ENCODE results near the gene SAE1. TPM values are rescaled to one million over a fixed set of nuclear protein-coding genes. Genes with fewer than 3 reads are reported as not detected.

The SAE1 gene
- total RNA-seq, 4 donors from 2014 or later = 22.4 to 51.9 (median 44.7) TPM

DNA sequence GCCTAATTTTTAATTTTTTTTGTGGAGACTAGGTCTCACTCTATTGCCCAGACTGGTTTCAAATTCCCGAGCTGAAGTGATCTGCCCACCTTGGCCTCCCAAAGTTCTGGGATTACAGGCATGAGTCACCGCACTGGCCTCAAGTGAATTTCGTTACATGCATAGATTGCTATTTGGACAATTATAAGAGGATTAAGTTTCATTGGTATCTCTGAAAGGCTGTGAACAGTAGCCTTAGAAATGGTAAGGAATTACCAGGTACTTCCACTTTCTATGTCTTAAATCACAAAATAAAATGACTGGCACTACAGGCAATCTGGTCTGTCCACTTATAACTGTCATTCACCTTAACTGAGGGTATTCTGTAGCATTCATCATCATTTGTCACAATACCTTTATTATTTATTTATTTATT is 122.8 kb downstream of the SAE1 start:
- Histone ChIP-seq H3K27me3 (no peaks in the 10 kb centered on the region), H3K4me1 (peaks cover 25% of the 10 kb centered on the region), H3K4me3 (no peak overlapping the region), H3K36me3 (no peaks in the 10 kb centered on the region), H3K27ac (no peak overlapping the region), H3K9me3 (no peaks in the 10 kb centered on the region)
- 54% methylated on average over 3 of the region's 3 CpGs for WGBS
- TF ChIP-seq POLR2AphosphoS5 (IDR thresholded peaks at IDR 0.05) (no peak), CTCF (IDR thresholded peaks at IDR 0.05) (no peak), EP300 (IDR thresholded peaks at IDR 0.05) (no peak), POLR2A (IDR thresholded peaks at IDR 0.05) (no peak)
- DNase-seq (ENCODE audit: low spot score in 2 of 2) = no peak

DNA sequence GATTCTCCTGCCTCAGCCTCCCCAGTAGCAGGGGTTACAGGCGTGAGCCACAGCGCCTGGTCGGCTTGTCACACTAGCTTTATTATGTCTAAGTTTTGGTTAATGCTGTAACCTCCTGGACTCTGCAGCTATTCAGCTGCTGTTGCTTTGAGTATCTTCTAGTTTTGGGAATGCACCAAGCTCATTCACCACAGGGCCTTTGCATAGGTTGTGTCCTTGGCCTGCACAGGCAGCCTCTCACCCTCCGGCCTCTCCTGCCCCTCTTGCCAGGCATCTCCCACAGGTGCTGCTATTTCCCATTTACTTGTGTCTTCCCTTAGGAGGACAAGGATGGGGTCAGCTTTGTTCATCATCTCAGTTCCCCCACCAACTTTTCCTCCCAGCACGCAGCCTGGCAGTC is 123.3 kb downstream of the SAE1 start:
- H3K27me3 ChIP-seq = no peaks in the 10 kb centered on the region
- no peaks in the 10 kb centered on the region for H3K9me3 ChIP-seq
- H3K4me1 ChIP-seq = peaks cover 30% of the 10 kb centered on the region
- DNase-seq (ENCODE audit: low spot score in 2 of 2) = no peak
- no peak overlapping the region for H3K27ac ChIP-seq
- 97% methylated on average over 5 of the region's 5 CpGs for WGBS
- no peak overlapping the region for H3K4me3 ChIP-seq
- TF ChIP-seq POLR2AphosphoS5 (IDR thresholded peaks at IDR 0.05) (no peak), CTCF (IDR thresholded peaks at IDR 0.05) (no peak), POLR2A (IDR thresholded peaks at IDR 0.05) (no peak), EP300 (IDR thresholded peaks at IDR 0.05) (no peak)
- peaks cover 2% of the 10 kb centered on the region for H3K36me3 ChIP-seq

DNA sequence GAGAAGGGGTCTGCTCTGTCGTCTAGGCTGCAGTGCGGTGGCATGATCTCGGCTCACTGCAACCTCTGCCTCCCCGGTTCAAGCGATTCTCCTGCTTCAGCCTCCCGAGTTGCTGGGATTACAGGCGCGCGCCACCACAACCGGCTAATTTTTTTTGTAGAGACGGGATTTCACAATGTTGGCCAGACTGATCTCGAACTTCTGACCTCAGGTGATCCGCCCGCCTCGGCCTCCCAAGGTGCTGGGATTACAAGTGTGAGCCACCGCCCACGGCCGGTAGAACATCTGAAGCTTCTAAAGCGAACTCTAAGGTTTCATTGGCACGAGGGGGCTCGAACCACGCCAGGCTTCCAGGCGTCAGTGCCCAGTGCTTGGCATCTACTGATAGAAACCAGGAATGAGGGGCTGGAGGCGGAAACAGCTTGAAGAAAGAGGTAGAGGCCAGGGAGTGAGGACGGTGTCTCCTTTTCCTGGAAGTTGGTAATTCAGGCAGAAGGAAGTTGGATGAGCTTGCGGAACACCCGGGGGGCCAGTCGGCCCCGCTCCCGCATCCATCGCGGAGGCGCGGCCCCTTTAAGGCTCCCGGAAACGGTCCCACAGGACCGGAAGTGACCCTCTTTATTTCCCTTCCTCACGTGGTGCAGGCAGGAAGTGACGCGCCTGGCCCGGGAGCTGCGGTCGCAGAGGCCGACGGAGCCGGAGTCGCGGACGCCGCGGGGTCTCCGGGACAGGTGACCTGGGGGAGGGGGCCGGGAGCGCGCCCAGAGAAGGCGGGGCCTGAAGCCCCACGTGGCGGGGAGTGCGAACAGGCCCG is 125.5 kb downstream of the SAE1 start, which contains the start of gene CCDC9:
Gene CCDC9 (plus strand): TSS at position 647 of the 814 bp plus-strand sequence. CDS start 1,876 bp downstream, outside the sequence.
- H3K4me1 ChIP-seq = peaks cover 33% of the 10 kb centered on the region

DNA sequence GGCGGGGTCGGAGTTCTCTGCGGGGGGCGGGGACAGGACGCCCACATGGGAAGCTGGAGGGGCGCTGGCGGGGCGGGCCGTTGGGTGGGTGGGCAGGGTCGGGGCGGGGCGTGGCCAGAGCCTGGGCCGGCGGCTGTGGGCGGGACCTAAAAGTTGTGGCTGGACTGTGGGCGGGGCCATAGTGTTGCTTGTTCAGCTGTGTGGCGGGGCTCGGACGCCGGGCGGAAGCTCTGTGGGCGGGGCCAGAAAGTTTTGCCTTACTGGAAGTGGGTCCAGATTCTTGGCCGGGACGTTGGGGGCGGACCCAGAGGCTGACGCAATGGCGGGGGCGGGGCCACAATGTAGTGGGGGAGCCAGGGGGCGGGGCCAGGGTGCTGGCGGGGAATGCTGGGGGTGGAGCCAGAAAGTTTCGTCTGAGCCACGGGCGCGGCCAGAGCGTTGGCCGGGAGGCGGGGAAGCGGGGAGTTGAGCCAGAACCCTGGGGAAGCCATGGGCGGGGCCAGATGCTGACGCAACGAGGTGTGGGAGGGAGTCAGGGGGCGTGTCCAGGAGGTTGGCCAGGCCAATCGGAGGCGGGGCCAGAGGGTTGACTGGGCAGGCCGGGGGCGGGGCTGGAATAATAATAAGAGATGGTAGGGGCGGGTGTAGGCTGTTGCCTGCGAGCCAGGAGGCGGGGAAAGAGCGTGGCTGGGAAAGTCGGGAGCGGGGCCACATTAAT is 126.2 kb downstream of the SAE1 start:
- Histone ChIP-seq H3K9me3 (no peaks in the 10 kb centered on the region), H3K4me1 (peaks cover 33% of the 10 kb centered on the region), H3K36me3 (peaks cover 30% of the 10 kb centered on the region), H3K27me3 (no peaks in the 10 kb centered on the region), H3K4me3 (peak overlapping the region; percentile 65), H3K27ac (peak overlapping the region; percentile 94)
- 1% methylated on average over 52 of the region's 52 CpGs for WGBS
- DNase-seq (ENCODE audit: low spot score in 2 of 2) = peak; percentile 100
- TF ChIP-seq CTCF (IDR thresholded peaks at IDR 0.05) (no peak), POLR2AphosphoS5 (IDR thresholded peaks at IDR 0.05) (no peak), EP300 (IDR thresholded peaks at IDR 0.05) (no peak)

More for the DNA sequence above, 125.5 kb downstream of the SAE1 start, which contains the start of gene CCDC9:
- no peak for TF ChIP-seq EP300 (IDR thresholded peaks at IDR 0.05)
- peak; percentile 37 to 94 (median 67) for TF ChIP-seq POLR2AphosphoS5 (IDR thresholded peaks at IDR 0.05)
- TF ChIP-seq POLR2A (IDR thresholded peaks at IDR 0.05) = peak in 1 of 2 donors; percentile 67
- TF ChIP-seq CTCF (IDR thresholded peaks at IDR 0.05) = no peak
- WGBS = 23% methylated on average over 43 of the region's 60 CpGs
- no peaks in the 10 kb centered on the region for H3K9me3 ChIP-seq
- H3K4me3 ChIP-seq = peak within 1 kb of the TSS; percentile 65
- peak; percentile 98 to 99 for DNase-seq (ENCODE audit: low spot score in 2 of 2)
- H3K27ac ChIP-seq = peak within 1 kb of the TSS; percentile 94
- H3K36me3 ChIP-seq = peaks cover 24% of the 10 kb centered on the region
- no peaks in the 10 kb centered on the region for H3K27me3 ChIP-seq
